Stimulated activated CD8-positive, alpha-beta memory T cell treated with anti-CD3 and anti-CD28 coated beads, Interleukin-4, amount 100 ng/mL, for 1 hour (primary cell): Measurements from ENCODE around the gene TRPM1.

ENCODE experiments used
- DNase-seq, 2 donors: peaks; one replicate each; pipeline ENCODE4 v3.0.0-alpha.2; 2020; ENCODE audit warnings: low read depth in 2 of 2, low spot score in 1 of 2

TRPM1 gene

GRCh38 chr15:31083370-31083780, 18.1 kb downstream of the TRPM1 start:
- no peak for DNase-seq

DNA sequence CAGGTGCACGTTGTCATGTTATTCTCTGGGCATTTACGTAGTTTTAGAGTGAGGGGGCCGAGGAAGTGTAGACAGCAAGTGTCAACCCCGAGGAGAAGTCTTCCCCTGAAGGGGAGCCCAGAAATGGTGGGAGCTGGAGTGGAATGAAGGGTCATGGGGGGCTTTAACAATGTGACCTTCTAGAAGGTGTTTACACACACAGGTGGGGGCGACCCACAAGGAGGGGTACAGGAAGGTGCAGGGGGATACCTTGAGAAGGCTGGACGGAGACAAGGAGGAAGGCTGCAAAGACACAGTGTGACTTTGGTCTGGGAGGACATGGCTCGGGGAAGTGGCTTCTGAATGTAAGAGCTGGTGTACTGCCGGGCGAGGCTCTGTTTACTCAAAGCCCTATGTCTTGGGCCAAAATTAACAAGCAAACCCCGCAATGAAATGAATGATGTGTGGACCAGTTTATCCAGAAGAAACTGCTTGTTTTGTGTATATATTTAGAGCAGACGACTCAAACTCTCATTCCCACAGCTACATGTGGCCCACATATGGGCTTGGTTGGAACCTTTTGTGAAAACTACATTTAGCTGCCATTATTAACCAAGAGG, 18.7 kb downstream of the TRPM1 start:
- DNase-seq = no peak

GRCh38 chr15:31081588-31082250, 19.8 kb downstream of the TRPM1 start:
- no peak for DNase-seq

DNA sequence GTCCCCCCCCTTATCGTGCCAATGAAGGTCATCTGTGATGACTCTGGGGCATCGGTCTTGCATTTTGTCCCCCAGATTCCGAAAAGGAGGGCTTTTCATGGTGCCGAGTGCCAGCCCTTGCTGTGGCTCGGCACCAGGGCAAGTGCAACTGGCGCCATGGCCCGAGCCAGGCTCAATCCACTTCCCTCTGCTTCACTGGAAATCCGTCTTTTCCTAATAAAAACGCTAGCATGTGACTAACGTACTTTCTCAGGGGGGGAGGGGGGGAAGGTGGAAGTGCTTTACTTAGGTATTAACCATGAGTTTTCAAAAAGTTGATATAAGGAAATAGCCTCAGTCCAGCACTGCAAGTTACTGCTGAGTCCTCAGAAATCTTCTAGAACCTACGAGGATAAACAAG, 20.5 kb downstream of the TRPM1 start:
- no peak for DNase-seq

DNA sequence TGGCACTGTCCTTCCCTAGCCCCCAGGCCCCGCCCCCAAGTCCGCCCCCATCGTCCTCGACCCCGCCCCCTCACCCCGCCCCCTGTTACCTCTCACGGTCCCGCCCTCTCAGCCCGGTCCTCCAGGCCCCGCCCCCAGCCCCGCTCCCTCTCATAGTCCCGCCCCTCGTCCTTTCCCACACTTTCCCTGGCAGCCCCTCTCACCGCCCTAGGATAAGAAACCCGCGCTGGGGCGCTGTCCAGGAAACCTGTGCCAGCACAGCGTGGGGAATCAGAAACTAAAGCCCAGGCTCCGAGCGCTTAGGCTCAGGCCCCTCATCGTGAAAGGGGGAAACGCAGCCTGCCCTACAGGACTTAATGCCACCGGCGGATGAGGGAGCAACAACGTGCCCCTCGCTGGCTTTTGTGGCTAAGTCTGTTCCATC, 20.9 kb downstream of the TRPM1 start:
- no peak for DNase-seq

DNA sequence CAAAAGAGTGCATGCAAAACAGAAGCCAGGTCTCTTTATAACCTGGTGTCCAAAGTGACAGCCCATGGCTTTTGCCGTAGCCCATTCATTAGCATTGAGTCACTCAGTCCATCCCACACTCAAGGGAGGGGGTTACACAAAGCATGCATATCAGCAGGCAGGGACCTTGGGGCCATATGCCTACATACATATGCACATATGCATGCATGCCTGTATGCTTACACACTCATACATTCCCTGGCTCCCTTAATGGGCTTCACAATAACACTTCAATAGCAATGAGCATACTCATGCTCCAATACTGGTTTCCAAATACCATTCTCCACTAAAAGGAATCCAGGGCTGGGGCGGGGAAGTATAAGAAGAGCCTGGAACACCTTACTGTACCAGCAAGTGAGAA, 22.0 kb downstream of the TRPM1 start:
- no peak for DNase-seq

GRCh38 chr15:31078471-31078870, 23.1 kb downstream of the TRPM1 start:
- no peak for DNase-seq

DNA sequence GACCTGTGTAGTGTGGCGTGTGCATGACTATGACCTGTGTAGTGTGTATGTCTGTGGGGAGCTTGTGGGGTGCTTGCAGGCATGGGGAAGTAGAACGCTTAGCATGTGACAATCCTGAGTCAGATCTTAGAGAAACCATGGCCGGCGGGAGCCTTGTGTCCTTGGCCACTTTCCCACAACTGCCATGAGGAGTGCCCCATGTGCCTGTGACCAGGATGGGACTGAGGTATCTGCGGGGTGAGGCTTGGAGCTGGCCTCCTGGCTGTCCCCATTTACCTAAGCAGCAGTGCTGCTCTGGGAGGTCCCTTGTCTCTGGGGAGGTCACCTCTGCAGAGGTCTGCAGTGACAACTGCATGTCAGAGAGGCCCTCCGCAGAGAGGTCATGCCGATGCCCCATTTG, 23.6 kb downstream of the TRPM1 start:
- no peak for DNase-seq

- no peak for DNase-seq
Measured at GRCh38 chr15:31077181-31077580, 24.3 kb downstream of the TRPM1 start.

- no peak for DNase-seq
Measured at GRCh38 chr15:31074321-31074720, 27.2 kb downstream of the TRPM1 start.

DNA sequence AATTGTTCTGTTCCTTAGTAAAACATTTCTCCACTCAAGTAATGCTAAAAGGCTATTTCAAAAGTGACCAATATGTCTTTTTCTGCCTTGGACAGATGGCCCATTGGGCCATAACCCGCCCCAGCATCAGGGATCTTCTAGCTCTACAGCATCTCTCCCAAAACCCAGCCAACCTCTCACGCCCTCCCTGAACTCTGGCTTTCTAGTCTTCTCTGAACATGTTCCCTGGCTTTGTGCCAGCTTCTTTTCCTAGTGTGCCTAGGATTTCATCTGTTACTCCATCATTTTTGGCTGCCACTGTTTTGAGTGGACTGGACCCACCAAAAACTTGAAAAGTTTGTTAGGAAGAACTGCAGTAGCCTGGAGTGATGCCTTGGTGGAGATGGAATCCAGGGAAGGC, 30.7 kb downstream of the TRPM1 start:
- no peak for DNase-seq

DNA sequence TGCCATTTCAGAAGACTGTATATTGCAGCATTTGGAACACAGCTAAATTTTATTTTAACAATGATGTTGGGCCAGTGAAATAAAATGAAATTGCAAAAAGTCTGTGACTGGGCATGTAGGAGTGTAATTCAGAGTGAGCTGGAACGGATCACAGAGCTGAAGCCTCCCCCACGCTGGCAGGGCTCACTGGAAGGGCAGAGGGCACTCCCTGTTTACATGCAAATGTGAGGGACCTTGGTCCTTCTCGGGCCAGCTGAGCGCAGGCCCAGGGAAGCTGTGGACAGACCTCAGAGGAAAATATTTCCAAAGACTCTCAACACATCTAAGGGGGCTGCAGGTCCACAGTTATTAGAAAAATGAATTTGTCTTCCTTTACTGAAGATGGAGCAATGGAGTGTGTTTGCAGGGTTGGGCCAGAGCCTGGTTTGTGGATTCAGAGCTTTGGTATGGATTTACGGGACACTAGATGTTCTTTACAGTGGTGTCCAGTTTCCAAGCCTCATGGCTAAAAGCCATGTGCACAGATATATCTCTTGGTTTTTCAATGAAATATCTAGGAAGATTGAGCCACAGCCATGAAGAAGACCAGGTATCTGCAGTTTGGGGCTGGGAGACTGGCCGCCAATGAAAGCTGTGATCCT, 32.0 kb downstream of the TRPM1 start:
- DNase-seq = no peak

GRCh38 chr15:31067890-31068603, 33.5 kb downstream of the TRPM1 start:
- DNase-seq = no peak

GRCh38 chr15:31065824-31066223, 35.7 kb downstream of the TRPM1 start:
- DNase-seq = no peak

DNA sequence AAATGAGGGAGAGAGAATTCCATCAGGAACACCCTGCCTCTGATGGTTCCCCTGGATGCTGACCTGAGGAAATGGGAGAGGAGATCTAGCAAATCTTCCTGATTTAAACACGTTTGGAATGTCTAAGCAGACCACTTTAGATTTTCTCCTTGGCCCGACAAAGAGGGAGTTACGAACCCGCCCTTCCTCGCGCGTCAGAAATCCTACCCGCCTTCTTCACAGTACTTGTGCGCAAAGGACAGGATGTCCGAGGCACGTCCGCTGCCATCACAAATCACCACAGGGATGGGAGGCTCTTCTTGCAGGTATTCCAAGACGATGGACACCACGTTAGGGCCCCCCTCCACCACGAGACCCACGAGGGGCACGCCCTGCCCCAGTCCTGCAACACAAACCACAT, 38.6 kb downstream of the TRPM1 start:
- no peak for DNase-seq

DNA sequence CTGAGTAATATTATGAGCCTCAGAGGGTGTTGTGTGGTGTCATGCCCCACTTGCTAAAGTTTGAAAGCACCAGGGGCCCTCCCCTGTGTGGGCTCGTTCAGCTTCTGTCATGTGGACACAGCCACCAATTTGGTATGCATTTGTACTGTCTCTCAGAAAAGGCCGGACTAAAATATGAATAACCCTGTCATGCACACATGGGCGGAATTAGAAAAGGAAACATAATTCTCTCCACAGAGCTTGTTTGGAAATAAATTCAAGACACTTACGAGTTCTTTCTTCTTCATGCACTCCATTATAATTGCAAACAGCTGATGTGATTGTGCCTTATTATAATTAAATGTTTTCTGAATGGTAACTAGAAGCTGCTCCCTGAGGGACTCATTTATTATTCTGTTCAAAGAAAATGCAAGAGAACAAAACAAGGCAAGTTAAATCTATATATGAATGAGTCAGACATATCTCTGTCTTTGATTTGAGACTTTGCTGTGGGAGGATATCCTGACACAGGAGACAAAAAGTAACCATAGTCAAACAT, 39.1 kb downstream of the TRPM1 start:
- DNase-seq = no peak

DNA sequence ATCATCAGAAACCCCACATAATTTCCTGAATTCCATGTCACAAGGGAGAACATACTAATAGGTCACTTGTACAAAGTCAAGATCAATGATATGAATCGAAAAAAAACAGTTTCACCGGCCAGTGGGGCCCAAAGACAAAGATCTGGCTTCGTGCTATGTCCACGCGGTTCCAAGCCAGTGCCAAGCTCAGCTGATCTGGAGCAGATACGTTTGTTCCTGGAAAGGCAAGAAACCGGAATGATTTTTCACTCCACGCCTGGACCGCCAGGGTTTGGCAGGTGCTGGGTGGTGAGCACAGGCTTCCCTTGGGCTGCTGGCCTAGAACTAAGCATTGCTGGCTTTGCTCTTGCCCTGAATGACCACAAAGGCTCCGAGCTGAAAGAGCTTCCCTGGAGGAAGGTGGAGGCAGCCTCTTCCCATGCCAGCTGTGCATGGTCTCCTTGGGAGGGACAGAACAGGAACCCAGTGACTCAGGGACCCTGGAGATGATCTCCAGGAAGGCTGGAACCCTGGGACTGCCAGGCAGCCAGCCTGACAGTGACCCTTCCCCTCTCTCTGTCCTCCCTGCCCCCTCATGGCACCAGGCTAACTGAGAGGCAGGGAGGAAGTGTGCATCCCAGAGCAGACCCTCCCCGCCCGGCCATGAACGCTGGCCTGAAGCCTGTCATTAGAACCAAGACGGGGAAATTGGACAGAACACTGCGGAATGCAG, 40.9 kb downstream of the TRPM1 start:
- DNase-seq = no peak

GRCh38 chr15:31058236-31058962, 43.1 kb downstream of the TRPM1 start:
- DNase-seq = no peak

- DNase-seq = no peak
Measured at GRCh38 chr15:31051496-31052080, 49.9 kb downstream of the TRPM1 start.

GRCh38 chr15:31050953-31051352, 50.6 kb downstream of the TRPM1 start:
- DNase-seq = no peak
